GM21381 (cell line): ENCODE results near the gene CCDC6.

ENCODE experiments used
- ATAC-seq: cut with Tn5 transposase; IDR thresholded peaks from one replicate; pipeline ENCODE4 v1.9.1; 2021; ENCODE audit warnings: mild to moderate bottlenecking, moderate library complexity; ENCODE audit not compliant: unreplicated experiment

Gene CCDC6

DNA sequence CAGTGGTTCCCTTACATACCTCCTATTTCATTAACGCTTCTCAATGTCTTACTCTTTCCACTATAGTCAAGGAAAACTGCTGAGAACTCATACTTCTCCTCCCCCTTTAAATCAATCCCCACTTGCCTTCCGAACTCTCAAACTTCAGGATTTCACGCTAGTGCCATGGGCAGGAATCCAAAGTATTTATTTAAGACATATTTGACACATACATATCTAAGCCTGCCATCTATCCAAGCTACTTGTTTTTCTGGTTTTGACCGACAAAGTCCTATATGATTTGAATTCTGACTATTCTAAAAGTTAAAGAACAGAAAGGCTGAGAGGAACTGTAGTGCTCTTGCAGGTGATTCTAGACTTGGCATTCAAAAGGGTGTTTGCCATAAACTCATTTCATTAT is 51.8 kb downstream of the CCDC6 start:
- ATAC-seq: no peak

DNA sequence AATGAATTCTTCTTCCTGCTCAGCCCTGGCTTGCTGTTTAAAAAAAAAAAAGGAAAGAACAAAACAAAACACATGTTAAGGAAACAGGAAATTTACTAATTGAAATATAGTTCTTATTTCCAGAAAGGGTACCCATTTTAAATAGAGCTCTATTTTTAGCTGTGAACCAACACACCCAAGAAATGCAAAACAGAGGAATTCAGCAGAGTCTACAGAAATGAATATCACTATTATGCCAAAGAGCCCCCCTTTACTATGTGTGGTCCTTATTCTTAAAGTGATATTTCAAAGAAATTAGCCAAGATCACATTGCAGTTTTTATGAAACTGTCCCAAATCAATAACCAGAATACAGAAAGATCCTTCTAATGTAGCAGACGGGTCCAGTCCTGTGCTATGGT is 53.7 kb downstream of the CCDC6 start:
- ATAC-seq: peak; percentile 57

DNA sequence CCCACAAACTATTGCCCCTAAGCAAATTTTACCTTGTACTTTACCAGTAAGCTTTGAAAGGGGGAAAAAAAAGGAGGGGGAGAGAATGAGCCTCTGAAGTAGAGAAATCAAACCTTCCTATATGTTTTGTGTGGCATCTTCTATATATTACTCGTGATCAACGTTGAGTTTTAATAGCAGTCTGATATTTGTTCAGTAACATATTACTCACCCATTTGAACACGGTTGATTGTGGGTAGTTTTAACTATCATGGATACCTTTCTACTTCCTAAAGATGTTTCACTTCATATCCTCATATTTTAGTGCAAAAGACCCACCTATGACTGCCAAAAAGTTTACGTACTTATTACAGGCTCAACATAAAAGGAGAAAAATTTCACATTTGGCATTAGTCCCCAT is 54.5 kb downstream of the CCDC6 start:
- ATAC-seq: no peak

DNA sequence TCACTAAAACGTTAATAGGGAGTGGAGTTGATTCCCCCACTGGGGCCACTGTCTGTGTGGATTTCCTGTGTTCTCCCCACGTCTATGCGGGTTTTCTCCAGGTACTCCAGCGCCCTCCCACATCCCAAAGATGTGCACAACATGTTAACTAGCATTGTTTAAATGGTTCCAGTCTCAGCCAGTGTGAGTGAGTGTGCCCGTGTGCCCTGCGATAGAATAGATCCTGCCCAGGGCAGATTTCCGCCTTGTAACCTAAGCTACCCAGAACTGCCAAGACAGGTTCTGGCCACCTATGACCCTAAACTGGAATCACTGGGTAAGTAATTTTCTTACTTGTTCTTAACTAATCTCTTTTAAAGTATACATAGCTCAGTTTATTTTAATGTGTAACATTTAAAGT is 58.5 kb downstream of the CCDC6 start:
- no peak for ATAC-seq

DNA sequence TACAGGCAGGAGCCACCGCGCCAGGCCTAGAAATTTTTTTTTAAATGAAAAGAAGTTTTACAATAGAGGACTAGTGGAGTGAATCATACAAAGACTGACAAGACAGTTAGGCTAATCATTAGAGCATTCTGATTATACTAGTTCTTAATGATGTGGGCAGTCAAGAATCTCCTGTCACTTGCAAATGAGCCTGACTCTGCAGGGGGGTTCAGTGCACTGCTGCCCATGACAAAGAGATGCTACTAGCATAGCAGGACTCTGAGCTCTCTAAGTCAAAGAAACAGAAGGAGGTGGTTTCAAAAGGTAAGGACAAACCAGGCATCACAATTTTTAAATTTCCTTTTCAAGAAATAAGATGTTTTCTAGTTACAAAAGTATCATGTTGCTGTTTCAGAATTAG is 59.0 kb downstream of the CCDC6 start:
- no peak for ATAC-seq

DNA sequence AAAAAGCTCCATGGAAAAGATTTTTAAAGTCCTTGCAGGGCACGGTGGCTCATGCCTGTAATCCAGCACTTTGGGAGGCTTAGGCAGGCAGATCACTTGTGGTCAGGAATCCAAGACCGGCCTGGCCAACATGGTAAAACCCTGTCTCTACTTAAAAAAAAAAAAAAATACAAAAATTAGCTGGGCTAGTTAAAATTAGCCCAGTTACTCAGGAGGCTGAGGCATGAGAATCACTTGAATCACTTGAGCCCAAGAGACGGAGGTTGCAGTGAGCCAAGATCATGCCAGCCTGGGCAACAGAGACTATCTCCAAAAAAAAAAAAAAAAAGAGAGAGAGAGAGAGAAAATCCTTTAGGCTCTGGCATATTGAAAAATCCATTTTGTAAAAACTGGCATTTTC is 61.9 kb downstream of the CCDC6 start:
- ATAC-seq: no peak

DNA sequence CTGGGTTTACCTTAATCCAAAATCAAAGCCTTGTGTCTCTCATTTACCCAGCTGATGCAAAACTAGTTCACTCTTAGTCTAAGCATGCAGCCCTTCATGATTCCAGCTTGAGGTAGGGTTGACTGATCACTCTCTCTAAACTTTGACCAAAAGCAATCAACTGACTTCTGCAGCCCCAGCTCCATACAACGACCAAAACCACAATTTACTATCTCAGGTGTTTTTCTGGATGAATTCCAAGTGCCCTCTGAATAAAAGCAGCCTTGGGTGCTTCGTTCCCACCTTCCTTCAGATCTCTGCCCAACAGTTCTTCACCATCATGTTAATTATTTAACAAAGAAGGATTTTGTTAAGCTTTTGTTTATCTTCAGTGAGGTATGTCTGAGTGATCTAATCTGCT is 62.6 kb downstream of the CCDC6 start:
- no peak for ATAC-seq

DNA sequence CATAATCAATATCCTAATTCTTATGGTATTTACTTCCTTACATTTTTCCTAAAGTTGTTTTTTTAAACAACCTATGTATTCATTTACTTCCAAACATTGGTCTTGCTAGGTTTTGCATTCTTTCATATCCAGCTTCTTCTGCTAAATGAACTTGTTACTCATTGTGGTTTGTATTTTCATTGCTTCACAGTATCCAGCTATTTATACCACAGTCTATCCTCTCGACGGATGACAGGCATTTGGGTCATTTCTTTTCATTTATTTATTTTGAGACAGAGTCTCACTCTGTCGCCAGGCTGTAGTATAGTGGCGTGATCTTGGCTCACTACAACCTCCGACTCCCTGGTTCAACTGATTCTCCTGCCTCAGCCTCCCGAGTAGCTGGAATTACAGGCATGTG is 66.8 kb downstream of the CCDC6 start:
- ATAC-seq: no peak

DNA sequence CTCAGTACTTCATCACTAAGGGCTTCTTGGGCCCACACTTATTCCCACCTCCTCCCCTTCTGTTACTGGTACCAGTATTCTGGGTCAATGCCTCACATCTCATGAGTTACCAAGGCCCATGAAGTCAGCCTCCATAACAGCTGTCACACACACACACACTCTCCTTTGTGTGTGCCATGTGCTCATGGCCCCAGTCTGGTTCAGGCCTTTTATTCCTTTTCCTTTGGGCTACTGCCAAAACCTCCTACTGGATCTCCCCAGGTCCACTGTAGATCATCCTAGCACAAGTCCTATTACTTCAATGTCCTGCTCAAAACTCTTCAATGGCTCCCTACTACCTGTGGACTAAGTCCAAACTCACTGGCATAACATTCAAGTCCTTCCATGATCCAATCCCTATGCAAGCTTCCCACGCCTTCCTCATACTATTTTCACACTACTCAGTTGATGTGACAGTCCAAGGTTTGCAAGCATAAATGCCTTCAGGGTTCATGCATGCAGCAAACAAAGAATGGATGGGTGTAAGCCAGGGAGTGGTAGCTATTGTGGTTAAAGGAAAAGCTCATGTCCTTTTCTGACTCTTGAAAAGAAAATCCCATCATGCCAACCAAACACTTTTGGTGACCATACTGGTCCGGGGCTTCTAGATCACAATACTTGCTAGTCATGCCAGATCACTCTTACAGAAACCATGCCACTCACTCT is 68.1 kb downstream of the CCDC6 start:
- ATAC-seq: no peak

DNA sequence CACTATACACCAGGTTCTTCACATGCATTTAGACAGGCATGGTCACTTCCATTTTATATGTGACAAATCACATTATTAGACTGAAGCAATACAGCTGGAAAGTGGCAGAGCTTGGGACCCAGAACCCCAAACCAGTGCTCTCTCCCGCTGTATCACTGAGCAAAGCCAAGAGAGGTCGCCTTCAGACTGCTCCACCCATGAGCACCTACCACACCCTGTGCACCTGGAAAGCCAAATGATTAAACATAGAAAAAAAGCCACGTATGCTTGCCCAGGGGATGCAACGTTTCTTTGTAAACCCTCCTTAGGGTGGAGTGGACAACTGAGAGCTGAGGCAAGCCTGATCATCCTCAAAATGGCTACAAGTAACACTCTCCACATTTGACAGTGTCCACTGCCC is 72.5 kb downstream of the CCDC6 start:
- no peak for ATAC-seq

DNA sequence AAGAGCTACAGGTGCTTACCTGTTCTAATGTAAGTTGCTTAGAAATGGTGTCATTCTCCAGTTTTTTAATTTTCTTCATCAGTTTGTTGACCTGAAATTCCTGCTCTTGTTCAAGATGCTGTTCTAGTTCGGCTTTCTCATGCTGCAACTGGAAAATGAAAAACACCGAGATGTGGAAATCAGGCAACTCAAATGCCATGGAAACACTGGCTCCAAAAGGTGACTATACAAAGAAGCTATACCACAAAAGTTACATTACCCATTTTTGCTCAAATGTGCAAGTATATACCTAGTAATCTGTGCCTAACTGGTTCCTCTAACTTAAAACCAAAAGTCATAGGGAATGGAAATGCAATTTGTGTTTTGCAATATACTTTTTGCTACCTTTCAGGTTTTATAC is 73.8 kb downstream of the CCDC6 start:
- no peak for ATAC-seq

DNA sequence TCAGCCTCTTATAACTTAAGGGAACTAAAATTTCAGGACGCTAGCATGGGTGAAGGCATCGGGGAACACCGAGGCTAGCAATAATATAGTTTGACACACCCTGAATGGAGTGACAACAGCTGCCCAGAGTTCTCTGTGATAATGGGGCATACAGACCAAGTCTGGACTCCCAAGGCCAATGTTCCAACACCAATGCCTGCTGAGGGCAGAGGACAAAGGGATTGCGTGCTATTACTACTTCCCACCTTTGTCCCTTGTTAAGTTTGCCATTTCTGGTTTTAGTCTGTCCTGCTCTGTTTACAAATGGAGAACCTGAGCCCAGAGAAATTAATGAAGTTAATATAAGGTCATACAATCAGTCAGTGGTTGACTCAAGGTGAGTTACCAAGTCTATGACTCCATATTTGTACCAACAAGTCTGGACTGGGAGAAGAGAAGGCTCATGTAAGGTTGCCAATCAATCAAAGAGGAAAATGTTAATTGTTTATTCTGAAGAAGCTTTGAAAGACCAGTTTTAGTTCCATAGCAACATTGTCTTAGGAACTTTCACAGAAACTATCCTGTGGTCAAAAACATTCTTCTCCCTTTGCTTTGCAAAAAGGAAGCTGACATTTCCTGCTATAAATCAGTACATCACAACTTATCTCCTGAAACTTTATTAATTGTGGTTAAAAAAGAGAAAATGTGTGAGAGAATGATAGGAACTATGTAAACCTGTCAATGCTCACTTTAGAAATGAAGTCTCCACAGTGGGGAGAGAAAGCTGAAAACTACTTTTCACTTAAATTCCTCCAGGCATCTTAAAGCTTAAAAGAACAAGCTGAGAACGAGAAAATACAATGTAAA is 74.5 kb downstream of the CCDC6 start:
- ATAC-seq: no peak

DNA sequence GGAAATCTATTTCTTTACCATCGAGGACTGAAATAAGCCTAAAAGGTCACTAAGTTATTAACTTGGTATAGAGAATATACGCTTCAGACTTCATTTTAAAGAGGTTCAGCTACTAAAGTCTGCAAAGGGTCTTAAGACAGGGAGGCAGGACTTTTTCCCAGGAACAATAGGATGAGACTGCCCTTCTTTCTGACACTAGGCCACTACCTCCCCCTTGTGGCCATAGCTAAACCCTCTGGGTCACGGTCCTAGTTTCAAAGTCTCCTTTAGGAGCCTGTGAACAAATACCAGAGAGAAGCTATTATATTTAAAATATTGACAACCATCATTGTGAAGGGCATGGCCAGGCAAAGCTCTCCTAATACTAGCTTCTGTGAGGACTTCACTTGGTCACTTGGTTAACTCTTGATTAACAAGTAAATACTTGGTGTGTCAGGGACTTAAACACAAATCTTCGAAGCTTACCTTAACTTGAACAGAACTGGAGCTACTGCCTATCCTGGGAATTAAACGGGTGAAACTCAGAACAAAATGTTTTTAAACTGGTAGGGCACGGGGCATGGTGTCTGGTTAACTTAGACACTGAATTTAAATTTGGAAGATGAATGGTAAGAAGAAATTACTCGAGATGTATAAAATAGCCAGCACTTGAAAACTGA is 75.6 kb downstream of the CCDC6 start:
- ATAC-seq: no peak

DNA sequence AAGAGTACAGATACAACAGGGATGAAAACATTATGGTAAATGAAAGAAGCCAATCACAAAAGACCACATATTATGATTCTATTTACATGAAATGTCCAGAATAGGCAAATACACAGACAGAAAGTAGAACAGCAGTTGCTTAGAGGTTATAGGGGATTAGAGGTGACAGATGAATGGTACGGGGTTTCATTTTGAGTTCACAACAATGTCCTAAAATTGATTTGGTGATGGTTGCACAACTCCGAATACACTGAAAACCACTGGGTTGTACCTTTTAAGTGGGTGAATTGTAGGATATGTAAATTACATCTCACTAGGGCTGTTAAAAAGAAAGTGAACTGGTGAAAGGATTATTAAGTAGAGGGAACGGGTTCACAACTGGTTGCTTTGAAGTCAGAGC is 76.8 kb downstream of the CCDC6 start:
- peak; percentile 65 for ATAC-seq

DNA sequence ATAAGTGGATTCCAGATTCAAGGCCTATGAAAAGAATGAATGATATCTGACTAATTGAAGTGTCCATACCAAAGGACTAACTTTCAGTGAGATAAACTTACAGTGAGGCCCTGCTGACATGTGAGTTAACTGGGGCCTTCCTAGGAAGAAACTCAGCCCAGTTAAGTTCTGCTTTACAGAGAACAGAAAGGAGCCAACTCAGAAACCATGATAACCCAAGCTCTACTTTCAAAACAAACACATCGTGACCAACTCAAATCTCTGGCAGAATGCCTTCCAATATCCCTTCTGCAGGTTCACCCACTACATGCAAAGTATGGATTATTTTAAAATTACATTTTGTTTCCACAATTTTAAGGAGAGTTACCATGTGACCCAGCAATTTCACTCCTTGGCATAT is 77.3 kb downstream of the CCDC6 start:
- ATAC-seq: peak; percentile 41

DNA sequence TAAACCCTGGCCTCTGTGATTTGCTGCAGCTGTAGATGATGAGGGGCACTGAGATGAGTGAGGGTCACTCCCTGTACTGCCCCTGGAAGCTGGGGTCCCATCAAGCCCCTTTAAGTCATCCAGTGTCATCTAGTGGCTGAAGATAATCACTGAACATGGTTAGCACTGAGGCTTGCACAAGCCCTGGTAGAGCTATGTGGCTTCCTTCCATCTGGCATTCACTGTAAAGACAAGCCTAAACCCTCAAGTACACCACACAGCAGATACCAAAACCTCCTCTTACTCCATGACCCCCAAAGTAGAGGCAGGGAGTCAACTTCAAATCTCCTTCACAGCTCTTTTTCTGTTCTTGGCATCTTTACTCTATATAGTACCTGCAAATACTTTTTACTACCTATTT is 80.4 kb downstream of the CCDC6 start:
- ATAC-seq: no peak

DNA sequence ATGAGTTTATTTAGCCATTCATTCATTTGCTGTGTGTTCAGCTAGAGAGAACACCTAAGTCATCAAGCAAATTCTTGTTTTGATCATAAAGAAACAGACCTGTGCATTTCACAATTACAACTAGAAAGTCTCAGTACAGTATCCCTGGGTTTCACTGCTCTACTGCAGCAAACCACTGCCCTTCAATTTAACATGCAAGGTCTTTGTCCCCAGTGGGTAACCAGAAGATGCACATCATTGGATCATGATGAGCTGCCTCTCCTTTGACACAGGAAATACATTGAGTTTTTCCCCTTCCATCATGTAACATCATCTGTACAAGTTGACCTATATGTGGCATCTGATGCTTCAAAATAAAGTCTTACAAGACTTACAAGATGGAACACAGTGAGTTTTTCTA is 82.6 kb downstream of the CCDC6 start:
- no peak for ATAC-seq

DNA sequence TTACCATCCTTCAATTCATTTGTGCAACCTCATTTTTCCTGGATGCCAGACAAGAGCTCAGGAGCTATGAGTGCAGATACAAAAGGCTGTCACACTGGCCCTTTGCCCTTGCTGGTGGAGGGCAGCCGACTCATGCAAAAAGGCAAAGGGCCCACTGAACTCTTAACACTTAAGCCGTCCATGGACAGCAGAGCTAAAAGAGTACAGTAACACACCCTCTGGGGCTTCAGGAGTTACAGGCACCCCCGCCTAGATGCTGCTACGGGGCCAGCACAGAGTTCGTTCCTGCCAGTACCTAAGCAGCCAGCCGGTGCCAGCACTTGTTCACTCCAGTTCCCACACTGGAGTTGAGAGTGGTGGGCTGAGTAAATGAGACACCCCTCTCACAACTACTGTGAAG is 83.2 kb downstream of the CCDC6 start:
- no peak for ATAC-seq

DNA sequence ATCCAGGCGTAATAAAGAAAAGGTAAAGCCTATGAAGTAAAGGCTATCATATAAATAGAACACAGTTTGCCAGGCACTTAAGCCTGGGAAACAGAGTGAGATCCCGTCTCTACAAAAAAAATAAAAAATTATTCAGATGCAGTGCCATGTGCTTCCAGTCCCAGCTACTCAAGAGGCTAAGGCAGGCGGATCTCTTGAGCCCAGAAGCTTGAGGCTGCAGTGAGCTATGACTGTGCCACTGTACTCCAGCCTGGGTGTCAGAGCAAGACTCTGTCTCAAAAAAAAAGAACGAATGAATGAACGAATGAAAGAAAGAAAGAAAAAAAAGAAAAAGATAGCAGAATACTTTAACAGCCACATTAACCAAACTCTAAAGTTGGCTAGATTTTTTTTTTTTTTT is 85.9 kb downstream of the CCDC6 start:
- ATAC-seq: no peak

DNA sequence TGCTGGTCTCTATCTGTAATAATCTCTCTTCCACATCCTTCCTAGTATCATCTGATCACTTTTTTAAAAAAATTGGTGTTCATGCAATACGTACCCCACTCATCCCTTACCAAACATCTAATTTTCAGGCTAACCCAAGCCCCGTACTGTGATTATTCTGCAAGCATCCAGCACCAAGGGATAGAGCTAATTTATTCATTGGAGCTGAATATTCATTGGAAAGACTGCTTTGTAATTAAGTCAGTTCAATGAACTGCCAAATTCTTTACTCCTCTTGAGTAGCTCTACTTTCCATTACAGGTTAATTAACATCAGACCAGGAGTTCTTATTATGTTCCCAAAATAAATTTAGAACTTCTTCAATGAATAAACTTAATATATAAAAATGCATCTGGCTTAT is 86.7 kb downstream of the CCDC6 start:
- ATAC-seq: no peak

DNA sequence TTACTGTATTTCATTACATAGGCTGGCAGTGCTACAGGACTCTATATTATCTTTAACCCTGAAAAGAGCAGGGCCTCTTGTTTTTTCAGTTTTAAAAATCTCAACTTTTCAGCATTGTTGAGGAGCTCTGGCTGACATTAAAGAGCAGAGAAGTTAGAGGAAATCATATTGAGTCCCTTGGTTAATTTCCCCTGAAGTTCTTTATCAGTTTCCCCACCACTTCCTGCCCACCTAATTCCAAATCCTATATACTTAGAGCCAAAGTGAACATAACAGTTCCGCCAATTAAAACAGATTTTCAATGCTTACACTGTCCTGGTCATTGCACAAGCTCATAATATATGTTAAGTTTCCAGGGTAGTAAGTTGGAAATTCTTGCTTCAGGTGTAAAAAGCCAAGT is 87.1 kb downstream of the CCDC6 start:
- no peak for ATAC-seq

DNA sequence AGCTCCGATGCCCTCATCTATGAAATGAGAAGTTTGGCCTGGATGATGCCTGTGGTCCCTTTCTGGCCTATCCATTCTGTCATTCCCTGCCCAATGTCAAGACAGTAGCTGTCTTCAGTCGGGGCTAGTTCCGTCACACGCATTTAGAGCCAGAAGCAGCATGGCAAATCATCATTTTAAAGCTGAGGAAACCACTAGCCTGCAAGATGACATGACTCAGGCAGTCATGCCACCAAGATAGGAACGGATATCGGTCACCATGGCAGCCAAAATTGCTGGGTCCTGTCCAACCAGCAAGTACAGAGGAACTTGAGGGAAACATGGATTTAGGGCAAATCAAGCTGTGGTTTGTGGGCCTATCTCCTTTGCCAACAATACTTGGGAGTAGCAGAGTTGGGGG is 88.6 kb downstream of the CCDC6 start:
- no peak for ATAC-seq
